ENCODE measurements around the gene GALNTL6.

GALNTL6 gene

GRCh38 chr4:171794528-171794927 is 18.7 kb upstream of the GALNTL6 start:
- Histone ChIP-seq H3K4me3 (replicated peaks; ENCODE audit: insufficient read depth, low read length) (no peak overlapping the region), H3K27me3 (ENCODE audit: insufficient read depth, poor library complexity, severe bottlenecking) (no peaks in the 10 kb centered on the region), H3K27ac (replicated peaks) (no peak overlapping the region)
- no peak for TF ChIP-seq CTCF (IDR thresholded peaks at IDR 0.05; ENCODE audit: insufficient read depth, low read length)
- no peak for TF ChIP-seq GABPA (IDR thresholded peaks at IDR 0.05; ENCODE audit: low read depth)
- TF ChIP-seq REST (IDR thresholded peaks at IDR 0.05; ENCODE audit: insufficient replicate concordance, low read depth) = no peak
- no peak for TF ChIP-seq POLR2AphosphoS5 (IDR thresholded peaks at IDR 0.05; ENCODE audit: low read depth)
- no peak for TF ChIP-seq SPI1 (IDR thresholded peaks at IDR 0.05; ENCODE audit: borderline replicate concordance, low read depth)
- no peak for DNase-seq (ENCODE audit: low read depth in 1 of 2, low spot score in 1 of 2)

- TF ChIP-seq CTCF (IDR thresholded peaks at IDR 0.05; ENCODE audit: insufficient read depth, low read length) (no peak), GABPA (IDR thresholded peaks at IDR 0.05; ENCODE audit: low read depth) (no peak)
- no peak overlapping the region for H3K4me3 ChIP-seq (replicated peaks; ENCODE audit: insufficient read depth, low read length)
- DNase-seq (ENCODE audit: low read depth in 1 of 2, low spot score in 1 of 2) = no peak
- no peak overlapping the region for H3K27ac ChIP-seq (replicated peaks)
- H3K27me3 ChIP-seq (ENCODE audit: insufficient read depth, poor library complexity, severe bottlenecking) = peaks cover 32% of the 10 kb centered on the region
These were observed 3.4 kb upstream of the GALNTL6 start for GRCh38 chr4:171809854-171810253.

- Histone ChIP-seq H3K4me3 (replicated peaks; ENCODE audit: insufficient read depth, low read length) (no peak overlapping the region), H3K27ac (replicated peaks) (no peak overlapping the region), H3K27me3 (ENCODE audit: insufficient read depth, poor library complexity, severe bottlenecking) (peaks cover 32% of the 10 kb centered on the region)
- no peak for TF ChIP-seq POLR2AphosphoS5 (IDR thresholded peaks at IDR 0.05; ENCODE audit: low read depth)
- TF ChIP-seq REST (IDR thresholded peaks at IDR 0.05; ENCODE audit: insufficient replicate concordance, low read depth) = no peak
- no peak for TF ChIP-seq CTCF (IDR thresholded peaks at IDR 0.05; ENCODE audit: insufficient read depth, low read length)
- no peak for TF ChIP-seq GABPA (IDR thresholded peaks at IDR 0.05; ENCODE audit: low read depth)
- no peak for TF ChIP-seq SPI1 (IDR thresholded peaks at IDR 0.05; ENCODE audit: borderline replicate concordance, low read depth)
- DNase-seq (ENCODE audit: low read depth in 1 of 2, low spot score in 1 of 2) = no peak
These were observed 905 bp upstream of the GALNTL6 start for GRCh38 chr4:171812333-171812664.

GRCh38 chr4:171813526-171814250 is 484 bp downstream of the GALNTL6 start:
- DNase-seq (ENCODE audit: low read depth in 1 of 2, low spot score in 1 of 2) = no peak
- TF ChIP-seq POLR2AphosphoS5 (IDR thresholded peaks at IDR 0.05; ENCODE audit: low read depth) (no peak), GABPA (IDR thresholded peaks at IDR 0.05; ENCODE audit: low read depth) (no peak), SPI1 (IDR thresholded peaks at IDR 0.05; ENCODE audit: borderline replicate concordance, low read depth) (no peak), CTCF (IDR thresholded peaks at IDR 0.05; ENCODE audit: insufficient read depth, low read length) (no peak), REST (IDR thresholded peaks at IDR 0.05; ENCODE audit: insufficient replicate concordance, low read depth) (no peak)
- Histone ChIP-seq H3K27me3 (ENCODE audit: insufficient read depth, poor library complexity, severe bottlenecking) (peaks cover 32% of the 10 kb centered on the region), H3K27ac (replicated peaks) (no peak overlapping the region), H3K4me3 (replicated peaks; ENCODE audit: insufficient read depth, low read length) (no peak overlapping the region)

Data from HL-60 (cell line).